ENCODE measurements around the gene SLCO3A1. TPM values are rescaled to one million over a fixed set of nuclear protein-coding genes. Genes with fewer than 3 reads are reported as not detected.

The SLCO3A1 gene
- total RNA-seq, 1 donor, result 8.6 TPM

DNA sequence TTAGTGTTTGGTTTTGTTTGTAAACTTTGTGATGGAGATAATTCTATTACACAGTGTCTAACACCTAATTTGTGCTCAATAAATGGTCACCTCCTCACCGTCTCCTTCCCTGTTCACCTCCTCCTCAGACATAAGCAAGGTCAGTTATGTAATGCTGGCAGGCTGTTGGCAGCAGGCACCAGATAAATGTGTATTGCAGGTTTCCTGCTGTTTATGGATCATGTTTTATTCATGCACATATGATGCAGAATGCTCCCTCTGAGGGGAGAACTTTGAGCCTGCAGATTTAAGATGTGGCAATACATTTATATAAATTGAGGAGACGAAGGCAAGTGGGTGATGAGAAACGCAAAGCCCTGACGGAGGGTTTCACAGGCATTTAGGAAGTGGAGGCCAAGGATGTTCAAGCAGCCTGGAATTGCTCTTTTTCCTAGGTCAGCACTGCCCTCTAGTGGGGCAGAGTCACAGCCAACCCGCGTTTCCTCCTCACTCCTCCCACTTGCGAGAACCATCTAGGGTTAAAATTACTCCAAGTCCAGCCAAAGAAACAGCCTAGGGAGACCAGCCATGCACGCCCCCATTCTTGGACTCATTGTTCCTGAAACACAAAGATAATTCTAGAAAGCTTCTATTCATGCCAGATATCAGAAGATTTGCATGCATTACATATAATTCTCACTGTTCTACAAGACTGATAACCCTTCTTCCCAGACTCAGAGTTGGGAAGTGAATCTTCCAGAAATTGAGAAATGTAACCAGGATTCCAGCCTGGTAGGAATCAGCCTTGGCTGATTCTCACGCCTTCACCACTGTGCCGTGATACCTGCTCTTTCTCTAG is 228.7 kb downstream of the SLCO3A1 start:
- DNase-seq (ENCODE audit: low read depth), result peak; percentile 56
- TF ChIP-seq, protein P1, sequence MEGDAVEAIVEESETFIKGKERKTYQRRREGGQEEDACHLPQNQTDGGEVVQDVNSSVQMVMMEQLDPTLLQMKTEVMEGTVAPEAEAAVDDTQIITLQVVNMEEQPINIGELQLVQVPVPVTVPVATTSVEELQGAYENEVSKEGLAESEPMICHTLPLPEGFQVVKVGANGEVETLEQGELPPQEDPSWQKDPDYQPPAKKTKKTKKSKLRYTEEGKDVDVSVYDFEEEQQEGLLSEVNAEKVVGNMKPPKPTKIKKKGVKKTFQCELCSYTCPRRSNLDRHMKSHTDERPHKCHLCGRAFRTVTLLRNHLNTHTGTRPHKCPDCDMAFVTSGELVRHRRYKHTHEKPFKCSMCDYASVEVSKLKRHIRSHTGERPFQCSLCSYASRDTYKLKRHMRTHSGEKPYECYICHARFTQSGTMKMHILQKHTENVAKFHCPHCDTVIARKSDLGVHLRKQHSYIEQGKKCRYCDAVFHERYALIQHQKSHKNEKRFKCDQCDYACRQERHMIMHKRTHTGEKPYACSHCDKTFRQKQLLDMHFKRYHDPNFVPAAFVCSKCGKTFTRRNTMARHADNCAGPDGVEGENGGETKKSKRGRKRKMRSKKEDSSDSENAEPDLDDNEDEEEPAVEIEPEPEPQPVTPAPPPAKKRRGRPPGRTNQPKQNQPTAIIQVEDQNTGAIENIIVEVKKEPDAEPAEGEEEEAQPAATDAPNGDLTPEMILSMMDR (IDR thresholded peaks at IDR 0.05; ENCODE audit: insufficient read depth, low read depth, low read length), result peak; percentile 70
- H3K4me3 ChIP-seq (ENCODE audit: low read depth, low read length), result no peak overlapping the region

DNA sequence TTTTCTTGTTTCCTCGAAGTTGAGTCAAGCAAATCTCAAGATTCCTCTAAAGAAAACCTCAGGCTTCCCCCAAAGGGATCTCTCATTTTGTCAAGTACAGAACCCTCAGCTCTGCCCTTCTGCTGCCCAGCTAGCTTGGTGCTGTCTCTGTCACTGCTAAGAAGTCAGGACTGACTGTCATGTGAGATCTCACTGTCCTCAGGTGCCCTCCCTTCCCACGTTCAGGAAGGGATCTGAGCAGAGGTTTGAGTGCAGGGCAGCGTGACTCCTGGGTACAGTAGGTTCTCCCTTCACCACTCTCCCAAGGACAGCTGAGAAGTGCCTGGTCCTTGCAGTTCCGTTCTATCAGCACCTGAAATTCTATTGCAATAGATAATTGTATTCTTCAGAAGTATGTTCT is 229.7 kb downstream of the SLCO3A1 start:
- H3K4me3 ChIP-seq (ENCODE audit: low read depth, low read length), result no peak overlapping the region
- DNase-seq (ENCODE audit: low read depth), result no peak
- TF ChIP-seq, protein P1 (IDR thresholded peaks at IDR 0.05; ENCODE audit: insufficient read depth, low read depth, low read length), result no peak

DNA sequence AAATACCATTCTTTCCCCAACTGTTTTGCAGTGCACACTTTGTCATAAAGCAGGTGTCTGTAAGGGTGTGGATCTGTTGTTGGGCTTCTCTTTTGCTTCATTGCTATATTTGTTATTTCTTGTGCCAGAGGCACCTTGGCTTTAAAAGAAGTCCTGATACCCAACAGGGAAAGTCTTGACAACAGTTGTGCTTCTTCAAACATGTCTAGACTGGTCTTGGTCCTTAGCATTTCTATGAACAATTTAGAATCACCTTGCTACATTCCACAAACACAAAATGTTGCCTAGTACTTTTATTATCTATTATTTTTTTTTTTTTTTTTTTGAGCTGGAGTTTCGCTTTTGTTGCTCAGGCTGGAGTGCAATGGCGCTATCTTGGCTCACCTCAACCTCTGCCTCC is 233.7 kb downstream of the SLCO3A1 start:
- DNase-seq (ENCODE audit: low read depth), result no peak
- no peak overlapping the region for H3K4me3 ChIP-seq (ENCODE audit: low read depth, low read length)
- TF ChIP-seq, protein P1 (IDR thresholded peaks at IDR 0.05; ENCODE audit: insufficient read depth, low read depth, low read length), result no peak

DNA sequence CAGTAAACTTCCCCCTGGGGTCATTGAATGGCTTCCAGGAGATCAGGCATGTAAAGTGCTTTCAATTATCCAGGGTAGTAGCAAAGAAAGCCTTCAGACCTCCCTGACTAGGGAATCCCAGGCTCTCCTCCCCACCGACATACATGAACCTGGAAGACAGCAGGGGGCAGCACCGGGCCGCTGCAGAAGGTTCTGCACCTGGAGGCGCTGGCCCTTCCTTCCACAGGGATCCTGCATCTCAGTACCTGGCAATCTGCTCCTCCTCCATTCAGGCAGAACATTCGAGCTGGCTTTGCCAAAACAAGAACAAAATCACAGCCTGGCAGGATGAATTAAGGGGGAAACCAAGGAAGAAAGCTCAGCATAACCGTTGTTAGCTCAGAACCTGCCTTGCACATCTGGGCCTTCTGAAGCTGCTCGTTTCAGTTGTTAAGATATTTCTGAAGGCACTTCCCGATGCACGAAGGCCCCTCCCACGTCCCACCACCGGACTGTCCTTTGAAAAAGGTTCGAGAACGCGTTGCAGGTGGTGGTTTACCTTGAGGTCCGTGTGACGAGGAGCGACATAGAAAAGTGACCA is 237.7 kb downstream of the SLCO3A1 start:
- no peak overlapping the region for H3K4me3 ChIP-seq (ENCODE audit: low read depth, low read length)
- TF ChIP-seq, protein P1 (IDR thresholded peaks at IDR 0.05; ENCODE audit: insufficient read depth, low read depth, low read length), result peak; percentile 55
- DNase-seq (ENCODE audit: low read depth), result peak; percentile 16

DNA sequence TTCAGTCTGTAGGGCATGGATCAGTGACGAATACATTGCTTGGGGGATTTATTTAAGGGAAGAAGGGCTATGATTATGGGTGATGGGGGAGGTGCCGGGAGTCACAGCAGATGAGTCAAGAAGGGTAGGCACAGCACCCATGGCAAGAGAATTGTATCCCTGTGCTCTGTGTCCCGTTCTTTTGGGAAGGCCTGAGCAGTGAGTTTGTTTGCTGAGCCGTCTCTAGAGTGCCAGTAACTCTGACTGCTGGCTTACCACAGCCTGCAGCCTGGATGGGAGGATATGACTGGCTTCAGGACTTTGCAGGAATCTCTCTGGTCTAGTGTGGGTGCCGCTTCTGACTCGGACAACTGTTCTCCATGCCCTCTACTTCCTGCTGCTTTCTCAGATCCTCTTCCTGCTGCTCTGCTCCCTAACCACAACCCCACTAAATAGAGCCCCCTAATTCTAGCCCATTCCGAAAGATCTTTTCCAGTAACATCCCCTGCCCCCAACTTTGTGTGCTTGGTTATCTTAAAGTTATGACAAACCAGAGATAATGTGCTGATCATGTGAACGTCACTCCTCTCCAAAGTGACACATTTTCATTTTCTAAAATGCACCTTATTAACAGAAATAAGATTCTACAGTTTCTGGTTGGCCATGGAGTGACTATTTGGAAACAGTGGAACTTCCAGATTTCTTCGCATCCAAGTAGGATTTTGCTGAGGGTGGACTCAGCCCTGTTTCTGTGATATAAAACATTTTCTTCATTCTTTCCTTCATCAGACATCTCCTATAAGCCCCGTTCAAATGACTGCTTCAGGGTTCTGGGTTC is 239.0 kb downstream of the SLCO3A1 start:
- H3K4me3 ChIP-seq (ENCODE audit: low read depth, low read length), result no peak overlapping the region
- TF ChIP-seq, protein P1 (IDR thresholded peaks at IDR 0.05; ENCODE audit: insufficient read depth, low read depth, low read length), result no peak
- no peak for DNase-seq (ENCODE audit: low read depth)

DNA sequence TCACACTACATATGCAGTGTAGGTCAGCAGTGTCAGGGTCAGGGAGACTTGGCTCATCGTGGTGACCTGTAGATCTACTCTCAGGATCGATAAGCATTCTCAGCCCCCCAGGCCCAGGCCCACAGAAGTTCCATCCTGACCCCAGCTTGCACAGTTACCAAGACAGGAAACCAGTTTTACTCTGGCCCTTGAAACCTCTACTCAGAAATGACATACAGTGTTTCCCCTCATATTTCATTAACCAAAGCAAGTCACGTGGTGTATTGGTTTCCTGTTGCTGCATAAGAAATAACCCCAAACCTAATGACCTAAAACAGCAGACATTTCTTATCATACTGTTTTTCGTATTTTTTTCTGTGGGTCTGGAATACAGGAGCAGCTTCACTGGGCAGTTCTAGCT is 242.2 kb downstream of the SLCO3A1 start:
- no peak for DNase-seq (ENCODE audit: low read depth)
- TF ChIP-seq, protein P1 (IDR thresholded peaks at IDR 0.05; ENCODE audit: insufficient read depth, low read depth, low read length), result no peak
- no peak overlapping the region for H3K4me3 ChIP-seq (ENCODE audit: low read depth, low read length)

All from fibroblast of villous mesenchyme (primary cell).